Measurements from ENCODE around the gene NUP42. TPM values are rescaled to one million over a fixed set of nuclear protein-coding genes. Genes with fewer than 3 reads are reported as not detected.

NUP42 gene
- total and polyA plus RNA-seq, 2 of the 13 experiments (the other 11 are each of a cell fraction or from before 2014, with no cell fraction given): 32.0 to 51.5 TPM

GRCh38 chr7:23181684-23182553, at the start of gene NUP42 (continued):
- TF ChIP-seq RERE (CRISPR knock-in tag; IDR thresholded peaks at IDR 0.05; ENCODE audit: low read depth) (no peak), ZNF639 (CRISPR knock-in tag; conservative IDR thresholded peaks at IDR 0.05) (peak; percentile 86), CBX2 (IDR thresholded peaks at IDR 0.05; ENCODE audit: low read depth, low read length) (no peak), CBX2 (CRISPR knock-in tag; IDR thresholded peaks at IDR 0.05; ENCODE audit: low read depth) (no peak), MED13 (CRISPR knock-in tag; IDR thresholded peaks at IDR 0.05) (peak; percentile 54; the same call in 1 of the 2 replicates), ZBTB20 (CRISPR knock-in tag; IDR thresholded peaks at IDR 0.05; ENCODE audit: borderline replicate concordance, low read depth) (peak; percentile 69; the same call in 1 of the 2 replicates), RAD21 (CRISPR knock-in tag; IDR thresholded peaks at IDR 0.05) (no peak; the same call in 1 of the 2 replicates), CEBPZ (IDR thresholded peaks at IDR 0.05; ENCODE audit: low read length) (no peak), KIAA2018 (CRISPR knock-in tag; IDR thresholded peaks at IDR 0.05; ENCODE audit: borderline replicate concordance) (no peak)

All from HepG2 (cell line).